C4-2B (cell line): ENCODE data around the gene ATF6B.

Source experiments
- H3K27ac ChIP-seq: fragments of 450-650 bp; 2 replicates; pipeline ENCODE4 v1.5.1; 2017
- ZFX ChIP-seq: fragments of 450-650 bp; IDR thresholded peaks from 2 replicates; pipeline ENCODE4 v1.6.1; 2017
- TF ChIP-seq, protein P1 (sequence below): fragments of 450-650 bp; conservative IDR thresholded peaks from 2 replicates; pipeline ENCODE4 v1.5.1; 2017; ENCODE audit warnings: mild to moderate bottlenecking

ATF6B gene

DNA sequence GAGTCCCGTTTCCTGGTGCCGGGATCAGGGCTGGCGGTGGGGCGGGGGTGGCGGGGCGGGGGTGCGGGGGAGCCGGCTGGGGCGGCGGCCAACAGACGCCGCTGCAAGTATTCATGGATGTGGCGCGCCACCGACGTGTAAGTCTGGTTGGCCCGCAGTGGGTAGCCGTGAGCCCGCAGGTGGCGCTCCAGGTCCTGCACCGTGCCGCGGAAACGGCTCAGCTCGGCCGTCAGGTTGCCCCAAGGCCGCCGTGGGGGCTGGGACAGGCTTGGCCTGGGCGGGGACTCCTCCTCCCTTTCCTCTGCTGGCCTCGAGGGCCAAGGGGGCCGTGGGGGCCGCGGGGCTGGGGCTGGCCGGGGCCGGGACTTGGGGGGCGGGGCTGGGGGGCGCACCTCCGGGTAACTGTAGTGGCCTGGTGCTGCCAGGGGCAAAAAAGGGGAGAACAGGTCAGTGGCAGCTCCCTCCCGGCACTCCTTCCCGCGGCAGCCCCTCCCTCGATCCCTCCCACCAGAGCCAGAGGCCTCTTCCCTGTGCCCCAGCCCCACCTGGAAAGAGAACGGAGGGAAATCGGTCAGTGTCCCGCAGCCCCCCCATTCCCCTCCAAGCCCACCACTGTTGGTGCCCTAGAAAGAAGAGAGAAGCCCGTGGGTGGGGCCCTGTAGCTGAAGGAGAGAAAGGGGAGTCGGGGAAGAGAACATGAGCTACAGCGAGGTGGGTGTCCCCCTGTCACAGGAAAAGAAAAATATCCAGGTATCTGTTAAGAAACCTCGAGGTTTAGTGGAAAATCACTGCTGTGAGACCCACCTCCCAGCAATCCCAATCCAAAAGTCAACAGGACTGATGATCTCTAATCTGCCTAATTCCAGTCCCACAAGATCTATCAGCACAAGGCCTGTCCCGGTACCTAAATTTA lies 40.2 kb downstream of the ATF6B start:
- no peak overlapping the region for H3K27ac ChIP-seq
- TF ChIP-seq, protein P1, sequence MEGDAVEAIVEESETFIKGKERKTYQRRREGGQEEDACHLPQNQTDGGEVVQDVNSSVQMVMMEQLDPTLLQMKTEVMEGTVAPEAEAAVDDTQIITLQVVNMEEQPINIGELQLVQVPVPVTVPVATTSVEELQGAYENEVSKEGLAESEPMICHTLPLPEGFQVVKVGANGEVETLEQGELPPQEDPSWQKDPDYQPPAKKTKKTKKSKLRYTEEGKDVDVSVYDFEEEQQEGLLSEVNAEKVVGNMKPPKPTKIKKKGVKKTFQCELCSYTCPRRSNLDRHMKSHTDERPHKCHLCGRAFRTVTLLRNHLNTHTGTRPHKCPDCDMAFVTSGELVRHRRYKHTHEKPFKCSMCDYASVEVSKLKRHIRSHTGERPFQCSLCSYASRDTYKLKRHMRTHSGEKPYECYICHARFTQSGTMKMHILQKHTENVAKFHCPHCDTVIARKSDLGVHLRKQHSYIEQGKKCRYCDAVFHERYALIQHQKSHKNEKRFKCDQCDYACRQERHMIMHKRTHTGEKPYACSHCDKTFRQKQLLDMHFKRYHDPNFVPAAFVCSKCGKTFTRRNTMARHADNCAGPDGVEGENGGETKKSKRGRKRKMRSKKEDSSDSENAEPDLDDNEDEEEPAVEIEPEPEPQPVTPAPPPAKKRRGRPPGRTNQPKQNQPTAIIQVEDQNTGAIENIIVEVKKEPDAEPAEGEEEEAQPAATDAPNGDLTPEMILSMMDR: peak; percentile 76
- TF ChIP-seq ZFX: no peak

DNA sequence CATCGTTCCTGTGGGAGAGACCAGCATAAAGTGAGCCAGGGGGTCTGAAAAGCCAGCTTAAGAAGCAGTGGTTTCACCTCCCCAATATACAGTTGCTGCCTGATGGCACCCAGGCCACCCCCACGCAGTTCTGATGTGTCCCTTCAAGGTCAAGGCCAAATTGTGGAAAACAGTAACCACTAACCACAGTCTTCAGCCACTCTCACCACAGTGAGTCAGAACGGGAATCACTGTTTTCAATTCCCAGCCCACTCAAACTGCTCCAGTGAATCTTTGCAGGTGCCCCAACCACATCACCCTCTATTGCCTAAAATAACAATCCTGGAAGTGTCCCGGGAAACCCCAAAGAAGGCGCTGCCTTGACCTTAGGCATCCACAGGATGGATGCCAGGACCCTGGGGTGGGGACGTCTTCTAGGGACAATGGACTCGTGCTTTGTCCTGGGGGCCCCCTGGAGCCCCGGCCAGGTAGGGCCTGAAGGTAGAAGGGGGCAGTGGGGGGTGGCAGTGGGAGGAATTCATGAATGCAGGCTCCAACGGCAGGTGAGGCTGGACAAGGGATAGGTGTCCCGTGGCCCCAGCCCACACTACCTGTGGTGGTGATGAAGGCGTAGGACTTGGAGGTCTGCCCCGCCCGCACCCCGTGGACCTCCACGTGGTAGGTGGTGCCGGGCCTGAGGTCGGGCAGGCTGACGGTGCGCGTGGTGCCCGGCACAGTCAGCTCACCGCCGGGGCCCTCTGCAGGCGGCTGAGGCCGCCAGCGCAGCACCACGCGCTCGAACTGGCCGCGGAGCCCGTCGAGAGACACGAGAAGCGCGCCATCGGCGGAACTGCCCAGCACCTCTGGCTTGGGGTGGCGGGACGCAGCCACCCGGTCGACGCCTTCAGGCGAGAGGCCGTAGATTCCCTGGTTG lies 41.1 kb downstream of the ATF6B start:
- H3K27ac ChIP-seq: no peak overlapping the region
- TF ChIP-seq ZFX: no peak
- TF ChIP-seq, protein P1: no peak

DNA sequence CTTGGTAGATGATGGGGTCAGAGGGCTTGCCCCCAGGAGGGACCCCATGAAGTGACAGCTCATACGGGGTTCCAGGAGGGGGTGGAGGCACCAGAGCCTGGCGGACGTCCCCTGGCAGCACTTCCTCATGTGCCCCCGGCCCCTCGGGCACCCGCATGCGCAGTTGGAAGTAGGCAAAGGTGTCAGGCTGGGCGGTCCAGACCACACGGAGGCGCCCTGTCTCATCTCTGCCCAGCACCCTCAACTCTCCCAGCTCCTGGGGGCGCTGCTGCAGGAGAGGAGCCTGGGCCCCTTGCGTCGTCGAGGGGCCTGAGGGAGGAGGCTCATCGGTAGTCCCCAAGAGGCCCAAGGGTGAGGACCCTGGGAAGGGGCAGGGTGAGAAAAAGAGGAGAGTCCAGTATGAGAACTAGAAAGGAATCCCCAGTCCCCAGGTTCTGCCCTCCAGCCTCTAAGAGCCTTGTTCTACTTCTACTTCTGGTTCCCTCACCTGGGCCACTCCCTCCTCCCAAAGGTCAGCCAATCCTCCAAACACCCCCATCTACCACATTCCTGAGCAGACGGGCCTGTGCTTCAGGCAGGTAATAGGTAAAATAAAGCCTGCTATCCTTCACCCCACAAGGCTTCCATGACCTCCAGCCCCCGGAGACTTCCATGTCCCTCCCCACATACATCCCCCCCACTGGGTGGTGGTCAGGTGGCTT lies 42.1 kb downstream of the ATF6B start:
- TF ChIP-seq, protein P1: no peak

DNA sequence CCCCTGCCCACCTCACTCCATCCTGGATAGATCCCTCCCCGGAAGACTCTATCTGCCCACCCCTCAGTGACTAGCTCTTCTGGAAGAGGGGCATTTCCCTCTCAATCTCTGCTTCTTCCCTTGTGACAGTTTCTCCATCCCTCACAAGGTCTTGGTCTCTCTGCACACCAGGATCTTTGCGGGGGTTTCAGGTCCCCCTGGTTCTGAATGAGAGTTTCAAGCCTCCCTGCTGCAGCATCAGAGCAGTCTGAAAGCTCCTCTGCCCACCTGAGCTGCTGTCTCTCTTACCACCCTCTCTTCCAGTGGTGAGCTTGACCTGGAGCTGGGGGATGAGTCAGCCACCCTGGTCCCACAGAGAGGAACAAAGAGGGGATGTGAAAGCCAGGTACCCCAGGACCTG lies 43.3 kb downstream of the ATF6B start:
- no peak for TF ChIP-seq ZFX
- TF ChIP-seq, protein P1: no peak
- no peak overlapping the region for H3K27ac ChIP-seq

More for the DNA sequence above, 42.1 kb downstream of the ATF6B start:
- H3K27ac ChIP-seq: no peak overlapping the region

DNA sequence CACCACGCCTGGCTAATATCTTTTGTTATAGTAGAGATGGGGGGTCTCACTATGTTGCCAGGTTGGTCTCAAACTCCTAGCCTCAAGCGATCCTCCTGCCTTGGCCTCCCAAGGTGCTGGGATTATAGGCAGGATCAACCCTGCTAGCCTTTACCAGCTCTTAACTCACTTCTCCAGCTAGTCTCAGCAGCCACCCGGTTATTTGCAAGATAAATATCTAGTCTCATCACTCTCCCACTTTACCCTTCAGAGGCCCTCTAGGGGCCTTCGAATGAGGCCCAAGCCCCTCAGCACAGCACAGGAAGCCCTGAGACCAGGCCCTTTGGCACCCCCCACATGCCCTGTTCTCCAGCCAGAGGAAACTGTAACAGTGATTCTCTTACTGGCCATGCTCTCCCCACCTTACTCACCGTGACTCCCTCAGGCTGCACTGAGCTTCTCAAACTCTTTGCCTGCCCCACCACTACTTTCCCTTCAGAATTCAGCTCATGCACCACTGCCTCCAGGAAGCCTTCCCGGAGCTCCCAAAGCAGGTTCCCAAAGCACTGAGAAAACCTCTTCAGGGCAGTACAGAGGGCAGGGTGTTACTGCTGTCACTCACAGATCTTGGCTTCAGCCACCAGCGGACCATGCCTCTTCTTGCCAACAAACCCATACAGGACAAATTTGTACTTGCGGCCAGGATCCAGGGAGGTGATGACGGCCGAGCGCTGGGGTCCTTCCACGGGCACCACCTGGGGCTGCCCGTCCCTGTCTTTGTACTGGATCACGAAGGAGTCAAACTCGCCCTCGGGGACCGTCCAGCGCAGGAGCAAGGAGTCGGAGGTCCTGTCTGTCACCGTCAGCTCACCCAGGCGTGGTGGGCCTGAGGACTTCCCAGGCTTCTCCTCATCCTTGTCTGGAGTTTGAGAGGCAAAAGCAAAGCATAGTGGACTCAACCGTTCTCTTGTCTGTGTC lies 44.0 kb downstream of the ATF6B start:
- no peak for TF ChIP-seq ZFX
- no peak overlapping the region for H3K27ac ChIP-seq

DNA sequence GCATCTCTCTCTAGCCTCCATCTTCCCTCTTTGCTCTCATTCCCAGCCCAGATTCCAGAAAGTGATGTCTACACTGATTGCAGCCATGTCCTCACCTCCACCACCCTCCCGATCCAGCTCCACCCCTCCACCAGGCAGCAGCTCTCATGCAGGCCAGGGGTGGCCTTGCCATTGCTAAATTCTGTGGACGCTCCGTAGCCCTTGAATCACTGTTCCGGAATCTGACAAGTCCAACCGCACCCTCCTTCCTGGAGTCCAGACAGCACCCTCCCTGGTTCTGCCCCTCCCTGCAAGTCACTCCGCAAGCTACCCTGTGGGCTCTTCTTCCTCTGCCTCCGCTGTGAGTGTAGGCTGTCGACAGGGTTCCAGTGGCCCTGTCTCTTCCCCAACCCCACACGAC lies 45.1 kb downstream of the ATF6B start:
- no peak for TF ChIP-seq ZFX
- TF ChIP-seq, protein P1: no peak
- no peak overlapping the region for H3K27ac ChIP-seq
